HUDEP-2 (cell line): ENCODE results near the gene SLC7A5.
"Not testable (repeated sequence)": the region's sequence is repeated elsewhere in the genome, so short reads cannot be mapped to it uniquely, and the experiment has no call there.

ENCODE experiments used
- DNase-seq, 76 experiments: peaks; one replicate each; lab custom pipeline; 2025; ENCODE audit not compliant: unreplicated experiment in 76 of 76; lab: John Stamatoyannopoulos, UW

The SLC7A5 gene

DNA sequence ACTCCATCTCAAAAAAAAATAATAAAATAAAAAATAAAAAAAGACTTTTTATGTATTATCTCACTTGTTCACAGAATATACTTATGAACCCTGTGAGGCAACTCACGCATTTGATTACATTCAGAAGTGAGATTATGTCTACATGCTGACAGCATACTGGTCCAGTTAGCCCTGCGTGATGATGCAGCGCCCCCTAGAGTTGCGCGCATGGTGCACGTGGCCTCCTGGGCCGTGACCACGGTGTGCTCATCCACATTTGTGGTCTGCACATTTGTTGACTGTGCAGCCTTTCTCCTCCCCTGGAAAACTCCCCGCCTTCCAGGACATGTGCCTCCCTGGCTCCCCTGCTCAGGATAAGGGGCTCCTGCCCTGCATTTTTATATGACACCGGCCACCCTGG is 20.5 kb upstream of the SLC7A5 start:
- DNase-seq: peak in 2 of 76 experiments; percentile 3 to 8

DNA sequence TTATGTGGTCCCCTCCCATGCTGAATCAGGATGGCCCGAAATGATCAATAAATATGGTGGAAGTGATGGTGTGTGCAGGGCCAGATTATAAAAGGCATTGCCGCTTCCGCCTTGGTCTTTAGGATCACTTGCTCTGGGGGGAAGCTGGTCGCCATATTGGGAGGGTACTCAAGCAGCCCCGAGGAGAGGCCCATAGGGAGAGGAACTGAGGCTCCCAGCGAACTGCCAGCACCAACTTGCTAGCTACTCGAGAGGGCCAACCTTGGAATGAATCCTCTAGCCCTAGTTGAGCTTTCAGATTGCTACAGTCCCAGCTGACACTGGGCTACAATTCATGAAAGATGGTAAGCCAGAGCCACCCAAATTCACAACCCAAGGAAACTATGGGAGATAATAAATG is 19.0 kb upstream of the SLC7A5 start:
- DNase-seq: not testable (repeated sequence)

DNA sequence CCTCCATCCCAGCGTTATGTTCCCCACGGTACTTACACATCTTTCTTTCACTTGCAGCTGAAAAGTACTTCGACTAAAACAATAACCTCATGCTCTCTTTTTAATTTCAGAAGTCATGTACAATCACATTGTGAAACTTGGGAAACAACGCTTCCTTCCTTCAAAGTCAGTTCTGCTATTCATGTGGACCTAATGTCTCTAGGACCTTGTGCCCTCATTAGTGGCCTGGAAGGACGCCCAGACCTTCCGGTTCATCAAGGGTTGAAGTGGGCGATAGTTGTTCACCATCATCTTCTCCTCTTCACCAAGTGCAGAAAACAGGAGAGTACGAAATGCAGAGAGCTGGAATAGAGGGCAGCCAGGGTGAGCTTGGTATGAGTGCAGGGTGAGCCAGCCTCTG is 18.6 kb upstream of the SLC7A5 start:
- DNase-seq: not testable (repeated sequence)

DNA sequence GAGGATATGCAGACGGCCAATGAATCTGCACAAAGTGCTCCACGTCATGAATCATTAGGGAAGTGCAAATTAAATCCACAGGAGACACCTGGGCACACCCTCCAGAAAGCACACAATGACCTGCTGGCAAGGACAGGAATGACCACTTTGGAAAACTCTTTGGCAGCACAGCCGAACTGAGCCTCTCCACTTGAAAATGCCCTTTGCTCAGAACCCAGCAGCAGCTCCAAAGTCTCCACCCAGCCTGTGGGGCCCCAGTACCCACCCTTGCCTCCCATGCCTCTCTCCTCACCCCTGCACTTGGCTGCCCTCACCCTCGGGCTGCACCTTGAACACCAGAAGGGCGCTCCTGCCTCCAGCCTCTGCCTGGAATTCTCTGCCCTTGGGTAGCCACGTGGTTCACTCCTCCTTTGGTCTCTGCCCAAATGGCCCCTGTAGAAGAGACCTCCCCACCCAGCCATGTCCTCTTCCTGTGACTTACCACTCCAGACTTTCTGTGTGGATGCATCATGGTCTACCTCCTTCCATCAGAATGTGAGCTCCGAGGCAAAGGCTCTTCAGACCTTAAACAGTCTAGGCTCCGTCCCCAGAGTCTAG is 16.2 kb upstream of the SLC7A5 start:
- not testable (repeated sequence) for DNase-seq

DNA sequence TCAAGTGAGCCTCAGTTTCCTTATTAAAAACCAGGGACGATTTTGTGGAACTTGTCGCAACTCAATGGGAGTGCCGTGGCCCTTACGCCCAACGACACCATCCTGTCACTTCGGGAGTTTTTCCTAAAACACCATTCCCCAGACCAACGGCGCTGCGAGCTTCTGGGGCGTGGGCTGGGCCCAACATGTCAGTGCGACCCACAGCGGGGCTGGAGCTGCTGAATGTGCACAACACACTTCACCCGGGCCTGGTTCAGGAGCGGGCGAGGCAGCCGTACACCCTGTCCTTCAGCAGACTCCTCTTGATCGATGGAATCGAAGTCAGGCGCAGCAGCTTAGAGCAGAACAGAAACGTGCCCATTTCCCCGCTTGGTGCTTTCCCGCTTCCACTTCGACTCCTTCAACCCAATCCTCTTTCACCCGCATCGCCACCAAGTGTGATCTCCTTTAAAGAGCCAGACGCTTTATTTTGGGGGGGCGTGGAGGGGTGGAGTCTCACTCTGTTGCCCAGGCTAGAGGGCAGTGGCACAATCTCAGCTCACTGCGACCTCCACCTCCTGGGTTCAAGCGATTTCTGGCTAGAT is 13.2 kb upstream of the SLC7A5 start:
- DNase-seq: no peak

DNA sequence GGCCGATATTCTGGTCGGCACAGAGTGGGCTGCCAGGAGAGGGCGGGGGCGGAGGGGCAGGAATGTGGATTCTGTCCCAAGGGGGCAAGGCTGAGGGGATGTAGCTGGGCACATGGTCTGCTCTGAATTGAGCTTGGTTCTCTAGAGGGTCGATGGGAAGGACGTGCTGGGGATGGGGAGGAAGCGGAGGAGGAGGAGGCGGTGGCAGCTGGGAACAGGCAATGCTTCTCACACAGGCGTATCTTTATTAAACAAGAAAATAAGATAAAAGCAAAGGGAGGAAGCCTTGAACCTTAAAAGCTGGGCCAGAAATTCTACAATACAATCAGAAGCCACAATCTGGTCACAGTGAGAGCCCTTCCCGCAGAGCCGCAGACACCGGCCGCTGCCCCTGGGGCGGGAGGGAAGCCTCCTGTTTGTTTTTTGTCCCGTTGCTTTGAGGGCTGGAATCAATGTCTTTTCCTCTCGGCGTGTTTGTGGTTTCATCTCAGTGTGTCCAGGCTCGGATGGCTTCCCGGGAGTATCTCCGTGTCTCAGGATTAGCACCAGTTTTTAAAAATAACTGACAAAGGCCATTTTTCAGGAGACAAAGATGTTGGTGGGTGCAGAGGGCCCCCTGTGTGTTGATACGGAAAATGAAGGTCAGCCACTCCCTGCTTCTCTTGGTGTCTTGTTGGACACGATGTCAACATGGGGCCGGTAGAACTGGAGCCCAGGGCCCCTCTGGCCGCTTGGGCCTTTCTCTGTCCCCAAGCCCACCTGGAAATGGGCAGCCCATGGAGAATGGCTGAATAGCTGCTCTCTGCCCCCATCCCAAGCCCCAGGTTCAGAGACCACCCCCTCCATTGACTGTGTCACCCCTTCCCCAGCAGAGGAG is 12.3 kb upstream of the SLC7A5 start:
- DNase-seq: no peak

DNA sequence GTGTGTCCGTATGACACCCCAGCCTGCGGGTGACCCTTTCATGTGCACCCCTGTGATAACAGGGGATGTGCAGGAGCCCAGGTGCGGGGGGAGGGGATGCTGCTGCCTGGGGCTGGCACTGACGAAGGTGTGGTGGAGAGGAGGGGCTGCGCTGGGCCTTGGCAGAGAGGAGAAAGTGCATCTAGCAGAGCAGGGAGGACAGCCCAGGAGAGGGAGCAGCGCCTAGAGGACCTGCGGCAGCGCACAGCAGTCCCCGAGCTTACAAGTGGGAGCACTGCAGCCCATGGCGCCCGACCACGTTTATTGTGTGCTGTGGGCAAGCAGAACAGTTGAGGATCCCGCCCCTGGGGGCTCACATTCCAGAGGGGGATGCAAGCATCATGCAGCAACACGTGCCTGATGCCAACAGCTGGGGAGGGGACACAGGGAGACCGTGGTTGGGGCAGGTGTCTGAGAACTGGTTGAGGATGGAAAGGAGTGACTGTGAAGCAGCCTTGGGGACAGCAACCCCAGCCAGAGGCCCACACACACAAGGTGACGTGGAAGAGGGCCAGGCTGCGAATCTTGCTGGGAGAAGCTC is 10.9 kb upstream of the SLC7A5 start:
- DNase-seq: no peak

DNA sequence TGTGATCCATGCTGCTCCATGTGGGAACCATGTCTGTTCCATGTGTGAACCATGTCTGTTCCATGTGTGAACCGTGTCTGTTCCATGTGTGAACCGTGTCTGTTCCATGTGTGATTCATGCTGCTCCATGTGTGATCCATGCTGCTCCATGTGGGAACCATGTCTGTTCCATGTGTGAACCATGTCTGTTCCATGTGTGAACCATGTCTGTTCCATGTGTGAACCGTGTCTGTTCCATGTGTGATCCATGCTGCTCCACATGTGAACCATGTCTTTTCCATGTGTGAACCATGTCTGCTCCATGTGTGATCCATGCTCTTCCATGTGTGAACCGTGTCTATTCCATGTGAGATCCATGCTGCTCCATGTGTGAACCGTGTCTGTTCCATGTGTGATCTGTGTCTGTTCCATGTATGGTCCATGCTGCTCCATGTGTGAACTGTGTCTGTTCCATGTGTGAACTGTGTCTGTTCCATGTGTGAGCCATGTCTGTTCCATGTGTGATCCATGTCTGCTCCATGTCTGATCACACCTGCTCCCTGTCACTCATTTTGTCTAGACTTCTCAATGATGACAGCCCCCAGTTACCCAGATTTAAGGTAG is 10.2 kb upstream of the SLC7A5 start:
- not testable (repeated sequence) for DNase-seq

DNA sequence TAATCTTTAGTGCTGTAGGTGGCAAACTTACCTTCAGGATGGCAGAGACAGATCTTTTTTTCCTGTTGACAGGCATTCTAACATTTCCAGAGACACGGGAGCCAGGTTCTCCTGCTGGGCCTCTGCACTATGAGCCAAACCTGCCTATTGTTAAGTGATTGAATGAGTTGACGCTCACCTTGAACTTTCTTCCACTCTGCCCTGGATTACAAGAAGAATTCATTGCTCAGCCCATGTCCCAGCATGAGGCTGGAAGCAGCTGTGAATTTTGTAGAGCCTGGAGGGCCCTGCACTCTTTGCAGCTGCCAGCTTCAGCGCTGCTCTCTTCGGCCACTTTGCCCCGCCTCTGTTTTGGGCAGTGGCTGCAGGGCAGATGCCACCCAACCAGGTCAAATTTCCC is 9.4 kb upstream of the SLC7A5 start:
- DNase-seq: no peak

DNA sequence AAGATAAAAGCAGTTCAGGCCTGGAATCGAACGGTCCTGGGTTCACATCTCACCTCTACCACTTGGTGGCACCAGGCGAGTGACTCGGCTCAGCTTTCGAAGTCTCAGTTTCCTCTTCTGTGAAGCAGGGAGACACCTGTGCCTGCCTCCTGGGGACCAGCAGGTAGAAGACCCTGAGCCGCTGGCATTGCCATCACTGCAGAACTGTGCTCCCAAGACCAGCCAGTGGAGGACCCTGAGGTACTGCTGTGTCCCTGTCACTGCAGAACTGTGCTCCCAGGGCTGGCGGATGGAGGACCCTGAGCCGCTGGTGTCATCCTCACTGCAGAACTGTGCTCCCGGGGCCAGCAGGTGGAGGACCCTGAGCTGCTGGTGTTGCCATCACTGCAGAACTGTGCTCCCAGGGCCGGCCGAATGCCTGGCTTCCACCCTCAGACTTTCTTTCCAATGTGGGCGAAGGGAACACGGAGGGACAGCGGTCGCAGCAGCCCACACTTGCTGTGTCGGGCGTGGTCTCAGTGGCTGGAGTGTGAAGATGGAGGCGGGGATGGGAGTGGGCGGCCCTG is 8.7 kb upstream of the SLC7A5 start:
- no peak for DNase-seq

DNA sequence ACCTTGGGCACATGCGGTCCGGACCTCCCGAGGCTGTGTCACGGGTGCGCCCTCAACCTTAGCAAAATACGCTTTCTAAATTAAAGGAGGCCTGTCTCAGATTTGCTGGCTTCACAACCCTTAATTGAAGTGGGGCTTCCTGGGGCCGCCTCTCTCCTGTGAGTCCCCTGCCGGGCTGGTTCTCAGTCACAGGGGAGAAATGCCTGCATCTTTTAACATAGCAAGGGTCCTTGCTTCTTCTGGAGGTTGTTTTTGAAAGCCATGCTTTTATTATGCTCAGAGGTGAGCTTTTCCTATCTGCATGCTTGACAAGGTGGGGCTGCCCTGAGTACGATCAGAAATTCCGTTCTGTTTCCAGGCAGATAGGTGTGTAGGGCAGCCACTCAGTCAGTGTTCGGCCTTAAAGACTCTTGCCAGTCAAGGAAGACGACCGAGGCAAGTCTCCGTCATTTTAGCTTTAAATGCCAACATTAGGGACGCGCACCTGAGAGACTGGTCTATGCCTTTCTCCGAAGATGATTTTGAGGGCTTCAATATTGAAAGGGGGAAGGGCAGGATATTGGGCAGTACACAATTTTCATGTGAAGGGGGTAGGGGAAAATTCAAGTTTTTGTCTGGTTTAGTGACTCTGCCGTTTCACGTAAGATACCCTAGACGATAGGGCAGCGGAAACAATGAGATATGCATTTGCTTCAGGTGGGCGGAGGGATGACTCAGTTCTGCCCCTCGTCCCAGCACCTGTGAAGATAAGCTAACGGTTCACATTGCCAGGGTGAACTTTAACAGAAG is 5.5 kb upstream of the SLC7A5 start:
- peak in 4 of 76 experiments; percentile 8 to 21 (median 17) for DNase-seq

DNA sequence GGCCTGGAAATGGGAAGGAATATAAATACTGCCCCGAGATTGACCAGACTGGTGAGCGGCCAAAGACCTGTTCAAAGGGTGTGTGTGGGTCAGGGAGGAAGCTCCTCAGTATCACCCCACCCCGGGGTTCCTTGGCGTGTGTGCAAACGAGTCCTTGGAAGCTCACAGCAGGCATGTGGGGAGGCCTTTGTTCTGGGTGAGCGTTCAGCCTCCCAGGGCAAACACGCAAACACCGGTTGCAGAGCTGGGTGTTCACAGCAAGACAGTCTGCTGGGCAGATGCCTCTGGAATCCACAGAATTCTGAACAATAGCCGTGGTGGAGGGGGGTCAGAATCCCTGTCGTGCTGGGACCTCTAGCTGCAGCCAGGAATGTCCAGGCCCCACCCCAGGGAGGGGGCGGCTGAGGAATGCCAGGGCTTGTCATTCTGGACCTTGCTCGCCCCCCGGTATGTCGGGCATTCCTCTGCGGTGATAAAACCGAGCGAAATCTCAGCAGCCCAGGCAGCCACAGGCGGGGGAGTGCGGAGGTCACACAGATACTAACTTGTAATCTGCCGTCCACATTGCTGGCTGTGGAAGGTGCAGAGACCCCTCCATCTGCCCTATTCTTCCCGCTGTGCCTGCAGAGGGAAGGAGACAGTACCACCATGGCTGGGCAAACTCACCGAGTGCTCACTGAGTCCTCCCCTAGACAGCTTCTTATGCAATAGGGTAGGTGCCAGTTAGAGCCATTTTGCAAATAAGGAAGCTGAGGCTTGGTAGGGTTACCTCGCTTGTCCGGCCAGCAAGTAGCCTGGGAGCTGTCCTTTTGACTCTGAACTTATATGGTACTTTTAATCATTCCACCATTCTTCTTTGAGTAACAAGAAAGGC is 1.3 kb upstream of the SLC7A5 start:
- DNase-seq: peak in 7 of 76 experiments; percentile 9 to 45 (median 21)

DNA sequence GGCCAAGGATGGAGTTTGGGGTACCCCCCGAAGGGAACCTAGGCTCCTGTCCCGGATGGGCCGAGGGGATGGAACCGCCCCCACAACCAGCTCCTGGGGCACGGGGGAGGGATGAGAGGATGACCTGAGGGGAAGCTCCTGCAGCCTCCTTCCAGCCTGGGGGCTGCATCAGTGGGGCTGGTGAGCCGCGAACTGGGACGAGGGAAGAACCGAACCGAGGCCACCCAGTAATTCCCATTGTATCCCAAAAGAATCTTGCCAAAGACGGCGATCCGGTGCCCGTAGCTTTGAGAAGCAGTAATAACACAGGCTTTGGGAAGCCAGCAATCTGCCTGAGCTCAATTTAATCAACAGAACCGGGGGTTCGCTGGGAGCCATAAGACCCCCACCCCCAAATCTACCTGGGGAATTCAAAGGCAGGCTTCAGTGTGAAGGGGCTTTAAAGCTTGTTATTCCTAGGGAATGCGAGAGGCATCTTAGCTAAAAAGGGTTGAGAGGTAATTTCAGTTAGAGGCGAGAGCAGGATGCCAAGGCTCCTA is 641 bp upstream of the SLC7A5 start:
- DNase-seq: peak in 1 of 76 experiments; percentile 12

DNA sequence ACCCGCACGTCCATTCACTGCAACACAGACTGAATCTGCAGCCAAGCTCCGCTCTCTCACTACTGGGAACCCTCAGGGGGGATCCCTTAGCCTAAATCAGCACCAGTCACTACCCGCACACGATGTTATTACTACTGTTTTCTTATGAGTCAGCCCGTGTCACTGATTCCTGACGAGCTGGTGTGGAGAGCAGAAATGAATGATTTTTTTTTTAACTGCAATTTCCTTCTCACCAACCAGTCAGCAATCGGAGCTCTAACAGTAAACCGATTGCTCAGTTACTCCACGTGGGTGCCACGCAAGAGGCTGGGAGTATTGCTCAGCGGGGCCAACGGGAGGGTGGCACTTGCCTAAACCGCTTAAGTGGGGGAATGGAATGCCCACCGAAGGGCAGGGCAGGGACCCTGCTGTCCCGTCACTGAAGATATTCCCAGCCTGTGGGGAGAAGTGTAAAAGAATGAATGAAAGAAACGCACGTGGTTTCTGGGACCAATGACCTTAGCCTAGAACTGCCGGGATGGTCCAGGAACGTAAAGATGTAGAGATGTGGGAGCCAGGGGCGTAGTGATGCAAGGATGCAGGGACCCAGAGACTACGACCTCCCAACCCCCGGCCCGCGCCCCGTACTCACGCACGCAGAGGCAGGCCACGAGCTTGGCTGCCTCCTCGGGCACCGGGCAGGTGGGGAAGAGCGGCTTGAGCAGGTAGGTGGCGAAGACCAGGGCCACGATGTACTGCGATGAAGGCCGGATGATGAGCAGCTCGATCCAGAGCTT is 865 bp downstream of the SLC7A5 start:
- peak in 8 of 76 experiments; percentile 10 to 26 (median 16) for DNase-seq

DNA sequence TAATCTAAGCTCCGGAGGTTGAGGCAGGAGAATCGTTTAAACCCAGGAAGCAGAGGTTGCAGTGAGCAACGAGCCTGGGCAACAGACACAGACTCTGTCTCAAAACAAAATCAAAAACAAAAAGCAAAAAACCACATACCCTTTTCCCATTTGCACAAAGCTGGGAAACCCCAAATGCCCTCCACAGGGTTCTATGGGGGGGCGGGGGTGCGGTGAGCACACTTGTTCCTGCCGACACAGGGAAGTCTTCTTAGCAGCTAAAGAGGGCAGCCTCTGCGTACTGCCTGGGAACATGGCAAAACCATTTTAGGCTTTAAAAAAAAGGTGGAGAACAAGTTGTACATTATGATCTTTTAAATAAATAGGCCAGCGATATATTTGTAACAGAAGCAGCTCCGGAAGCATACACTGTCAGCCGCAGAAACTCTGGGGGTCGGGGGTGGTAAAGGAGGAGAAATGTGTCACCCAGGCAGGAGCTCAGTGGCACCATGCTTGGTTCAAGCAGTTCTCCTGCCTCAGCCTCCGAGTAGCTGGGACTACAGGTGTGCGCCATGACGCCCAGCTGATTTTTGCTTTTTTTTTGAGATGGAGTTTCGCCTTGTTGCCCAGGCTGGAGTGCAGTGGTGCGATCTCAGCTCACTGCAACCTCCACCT is 3.3 kb downstream of the SLC7A5 start:
- DNase-seq: not testable (repeated sequence)

DNA sequence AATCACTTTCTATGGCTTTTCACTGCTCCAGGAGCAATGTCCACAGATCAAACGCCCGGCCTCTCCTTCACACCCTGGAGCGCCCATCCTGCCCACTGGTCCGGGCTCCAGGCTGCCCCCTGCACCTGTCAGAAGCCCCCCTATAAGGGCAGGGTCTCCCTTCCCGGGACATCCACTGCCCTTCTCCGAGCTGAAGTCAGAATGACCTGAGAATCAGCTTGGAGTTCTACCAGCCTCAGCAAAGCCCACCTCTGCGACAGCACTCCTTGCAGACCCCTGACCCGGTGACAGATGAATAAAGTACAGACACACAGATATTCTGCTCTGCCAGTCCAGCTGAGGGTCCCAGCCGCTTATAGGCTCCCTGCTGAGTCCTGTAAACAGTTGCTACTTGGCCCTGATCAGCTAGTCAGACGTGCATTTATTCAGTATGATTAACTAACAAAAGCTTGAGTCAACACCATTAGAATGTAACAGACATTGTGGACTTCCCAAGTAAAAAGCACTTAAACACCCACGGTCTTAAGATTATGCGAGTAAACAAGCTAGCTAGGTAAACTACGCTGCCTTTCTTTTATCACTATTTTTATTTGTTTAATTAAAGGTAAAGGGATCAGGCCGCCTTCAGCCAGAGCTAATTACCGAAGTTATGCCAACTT is 4.8 kb downstream of the SLC7A5 start:
- no peak for DNase-seq

DNA sequence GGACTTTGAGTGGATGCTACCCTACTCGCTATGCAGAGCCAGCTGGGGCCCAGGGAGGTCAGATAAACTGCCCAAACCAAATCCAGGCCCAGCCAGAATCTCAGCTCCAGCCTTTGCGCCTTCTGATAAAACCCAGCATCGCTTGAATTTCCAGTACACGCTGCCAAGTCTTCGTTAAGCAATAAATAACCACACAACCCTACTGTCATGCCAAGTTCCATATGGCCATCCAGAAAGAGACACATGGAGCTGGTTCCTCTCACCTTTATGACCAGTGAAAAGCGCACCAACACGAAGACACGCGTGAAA is 6.0 kb downstream of the SLC7A5 start:
- peak in 20 of 76 experiments; percentile 4 to 47 (median 25) for DNase-seq
